HFFc6 (cell line): ENCODE measurements around the gene ACSM6. TPM values are rescaled to one million over a fixed set of nuclear protein-coding genes. Genes with fewer than 3 reads are reported as not detected.

Experiments
- DNase-seq: peaks from one replicate; pipeline ENCODE4 v3.0.0-alpha.2; 2018
- H3K27ac Mint-ChIP-seq: 2 replicates; pipeline ENCODE4 v1.8.0; 2020; ENCODE audit warnings: mild to moderate bottlenecking, mixed read lengths
- H3K27me3 Mint-ChIP-seq: 2 replicates; pipeline ENCODE4 v1.8.0; 2021; ENCODE audit warnings: mild to moderate bottlenecking, moderate library complexity, mixed read lengths; ENCODE audit not compliant: insufficient read depth
- H3K36me3 Mint-ChIP-seq: 2 replicates; pipeline ENCODE4 v1.8.0; 2021; ENCODE audit warnings: low read depth, mixed read lengths
- H3K4me1 Mint-ChIP-seq: 2 replicates; pipeline ENCODE4 v1.8.0; 2020; ENCODE audit warnings: low read depth, mixed read lengths
- H3K4me3 Mint-ChIP-seq: 2 replicates; pipeline ENCODE4 v1.8.0; 2020; ENCODE audit warnings: mild to moderate bottlenecking, moderate library complexity, mixed read lengths
- H3K9me3 Mint-ChIP-seq: 2 replicates; pipeline ENCODE4 v1.8.0; 2020; ENCODE audit warnings: mild to moderate bottlenecking, mixed read lengths
- total RNA-seq, 6 experiments: library from RNA; stranded (reverse); fragmentation: NEBNext Ultra II Directional; extraction: Animal tissue kit (Norgen Biotek cat#: 25700); gene quantifications; 2 replicates in 1 of 6; 3 replicates in 5 of 6; pipeline ENCODE4 v1.2.3, GENCODE V29; 2021
- TF ChIP-seq, protein P1 (sequence below): fragments of 200-600 bp; sonication (generic); IDR thresholded peaks from 2 replicates; pipeline ENCODE4 v1.5.0; 2021; ENCODE audit warnings: antibody characterized with exemption, mild to moderate bottlenecking

Gene ACSM6
- total RNA-seq, 6 experiments from 2014 or later: not detected

DNA sequence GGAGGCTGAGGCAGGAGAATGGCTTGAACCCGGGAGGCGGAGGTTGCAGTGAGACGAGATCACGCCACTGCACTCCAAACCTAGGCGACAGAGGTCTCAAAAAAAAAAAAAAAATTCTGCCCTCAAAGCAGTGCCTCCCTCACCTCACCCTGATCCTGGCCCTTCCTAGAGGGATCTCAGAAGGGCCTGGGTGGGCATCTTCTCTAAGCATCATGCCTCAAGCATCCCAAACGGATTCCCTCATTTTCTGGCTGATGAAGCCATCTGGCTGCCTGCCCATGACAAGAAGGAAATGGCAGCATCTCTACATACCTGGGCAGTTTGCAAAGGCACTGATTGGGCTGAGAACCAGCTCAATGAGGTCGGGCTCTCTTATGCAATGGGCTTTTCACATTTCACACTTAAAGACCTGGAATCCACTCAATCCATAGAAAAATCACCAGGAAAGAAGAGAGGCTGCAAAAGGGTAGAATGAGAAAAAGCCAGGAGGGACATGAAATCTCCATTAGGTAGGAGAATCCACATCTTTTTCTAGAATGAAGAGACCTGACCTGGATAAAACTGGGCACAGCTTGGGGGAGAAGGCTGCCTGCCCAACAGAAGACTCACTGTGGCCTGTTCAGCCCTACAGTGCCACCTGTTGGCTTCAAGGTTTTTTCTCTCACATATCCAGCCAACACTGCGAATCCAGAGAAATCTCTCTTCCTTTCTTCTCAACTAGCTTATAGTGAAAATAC, 48.7 kb downstream of the ACSM6 start:
- Mint-ChIP-seq H3K27ac (no peak overlapping the region), H3K27me3 (no peaks in the 10 kb centered on the region; the same call in 1 of the 2 replicates), H3K4me3 (no peak overlapping the region), H3K9me3 (no peaks in the 10 kb centered on the region), H3K36me3 (peaks cover 26% of the 10 kb centered on the region), H3K4me1 (peaks cover 37% of the 10 kb centered on the region)
- DNase-seq: peak; percentile 47
- TF ChIP-seq, protein P1, sequence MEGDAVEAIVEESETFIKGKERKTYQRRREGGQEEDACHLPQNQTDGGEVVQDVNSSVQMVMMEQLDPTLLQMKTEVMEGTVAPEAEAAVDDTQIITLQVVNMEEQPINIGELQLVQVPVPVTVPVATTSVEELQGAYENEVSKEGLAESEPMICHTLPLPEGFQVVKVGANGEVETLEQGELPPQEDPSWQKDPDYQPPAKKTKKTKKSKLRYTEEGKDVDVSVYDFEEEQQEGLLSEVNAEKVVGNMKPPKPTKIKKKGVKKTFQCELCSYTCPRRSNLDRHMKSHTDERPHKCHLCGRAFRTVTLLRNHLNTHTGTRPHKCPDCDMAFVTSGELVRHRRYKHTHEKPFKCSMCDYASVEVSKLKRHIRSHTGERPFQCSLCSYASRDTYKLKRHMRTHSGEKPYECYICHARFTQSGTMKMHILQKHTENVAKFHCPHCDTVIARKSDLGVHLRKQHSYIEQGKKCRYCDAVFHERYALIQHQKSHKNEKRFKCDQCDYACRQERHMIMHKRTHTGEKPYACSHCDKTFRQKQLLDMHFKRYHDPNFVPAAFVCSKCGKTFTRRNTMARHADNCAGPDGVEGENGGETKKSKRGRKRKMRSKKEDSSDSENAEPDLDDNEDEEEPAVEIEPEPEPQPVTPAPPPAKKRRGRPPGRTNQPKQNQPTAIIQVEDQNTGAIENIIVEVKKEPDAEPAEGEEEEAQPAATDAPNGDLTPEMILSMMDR: peak; percentile 85

DNA sequence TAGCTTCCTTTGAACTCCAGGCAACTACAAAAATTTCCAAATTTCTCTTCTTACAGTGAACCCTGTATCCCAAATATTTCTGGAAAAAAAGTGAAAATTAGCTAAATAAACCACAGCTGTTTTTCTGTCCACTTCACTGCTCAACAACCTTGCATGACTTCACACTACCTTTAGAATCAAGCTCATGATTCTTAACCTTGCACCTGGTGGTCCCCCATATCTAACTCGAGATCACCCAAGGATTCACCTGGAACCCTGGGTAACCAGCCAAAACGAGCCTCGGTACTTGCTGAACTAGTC, 49.2 kb downstream of the ACSM6 start:
- TF ChIP-seq, protein P1: peak; percentile 38
- Mint-ChIP-seq H3K4me3 (no peak overlapping the region), H3K4me1 (peaks cover 37% of the 10 kb centered on the region), H3K9me3 (no peaks in the 10 kb centered on the region), H3K36me3 (peaks cover 26% of the 10 kb centered on the region), H3K27me3 (no peaks in the 10 kb centered on the region; the same call in 1 of the 2 replicates), H3K27ac (peak overlapping the region; percentile 57; the same call in 1 of the 2 replicates)
- no peak for DNase-seq

DNA sequence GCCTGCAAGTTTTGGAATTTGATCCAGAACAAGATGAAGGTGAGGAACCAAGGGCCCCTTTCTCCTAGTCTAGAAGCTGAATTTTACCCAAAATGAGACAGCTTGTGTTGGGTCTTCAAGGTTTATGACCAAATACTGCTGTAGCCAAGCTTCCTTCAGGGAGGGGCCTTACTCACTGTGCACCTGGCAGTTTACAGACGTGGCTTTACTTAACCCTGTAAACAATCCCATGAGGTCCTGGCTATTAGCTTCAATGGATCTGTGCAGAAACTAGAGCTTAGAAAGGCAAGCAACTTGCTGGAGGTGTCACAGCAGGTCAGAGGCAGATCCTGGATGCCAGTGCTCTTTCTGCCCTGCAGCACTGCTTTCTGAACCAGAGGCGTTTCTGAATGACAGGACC, 50.1 kb downstream of the ACSM6 start:
- no peaks in the 10 kb centered on the region; the same call in 1 of the 2 replicates for H3K27me3 Mint-ChIP-seq
- H3K4me3 Mint-ChIP-seq: no peak overlapping the region
- H3K4me1 Mint-ChIP-seq: peaks cover 43% of the 10 kb centered on the region
- H3K9me3 Mint-ChIP-seq: no peaks in the 10 kb centered on the region
- H3K27ac Mint-ChIP-seq: no peak overlapping the region
- peaks cover 24% of the 10 kb centered on the region for H3K36me3 Mint-ChIP-seq
- no peak for DNase-seq
- TF ChIP-seq, protein P1: no peak

GRCh38 chr10:95245425-95246055, 51.5 kb downstream of the ACSM6 start:
- H3K9me3 Mint-ChIP-seq: no peaks in the 10 kb centered on the region
- TF ChIP-seq, protein P1: no peak
- H3K27me3 Mint-ChIP-seq: no peaks in the 10 kb centered on the region; the same call in 1 of the 2 replicates
- no peak for DNase-seq
- no peak overlapping the region for H3K4me3 Mint-ChIP-seq
- no peak overlapping the region for H3K27ac Mint-ChIP-seq
- H3K4me1 Mint-ChIP-seq: peaks cover 52% of the 10 kb centered on the region
- H3K36me3 Mint-ChIP-seq: peaks cover 15% of the 10 kb centered on the region

DNA sequence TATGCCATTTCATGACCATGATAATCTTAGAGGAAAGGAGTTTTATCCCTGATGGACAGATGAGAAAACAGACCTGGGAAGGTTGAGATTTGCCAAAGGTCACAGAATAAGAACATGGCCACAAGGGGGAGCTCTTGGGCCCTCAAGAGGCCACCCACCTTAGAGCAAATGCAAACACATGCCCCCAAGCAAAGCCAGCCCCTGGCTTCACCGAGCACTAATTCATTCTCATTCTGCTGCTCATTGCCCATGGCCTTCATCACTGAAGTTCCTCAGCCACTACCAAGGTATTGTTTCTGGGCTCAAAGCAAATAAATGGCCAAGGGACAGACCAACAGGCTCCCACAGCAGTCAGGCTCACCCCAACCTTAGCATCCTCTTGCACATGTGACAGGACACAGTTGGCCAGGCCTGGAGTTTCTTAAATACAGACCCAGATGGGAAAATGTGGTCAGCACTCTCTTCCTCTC, 52.6 kb downstream of the ACSM6 start:
- peak; percentile 66 for DNase-seq
- Mint-ChIP-seq H3K27ac (peak overlapping the region; percentile 99), H3K36me3 (peaks cover 11% of the 10 kb centered on the region), H3K4me3 (peak overlapping the region; percentile 85), H3K4me1 (peaks cover 52% of the 10 kb centered on the region), H3K27me3 (no peaks in the 10 kb centered on the region; the same call in 1 of the 2 replicates), H3K9me3 (no peaks in the 10 kb centered on the region)
- TF ChIP-seq, protein P1: peak; percentile 99
